Ascending aorta (tissue), 2 donors: ENCODE measurements around the gene CXCR5. TPM values are rescaled to one million over a fixed set of nuclear protein-coding genes. Genes with fewer than 3 reads are reported as not detected.

Experiments
- DNase-seq, 2 donors: peaks; one replicate each; pipeline ENCODE4 v3.0.0-alpha.2; 2019; ENCODE audit warnings: low spot score in 2 of 2
- H3K27ac ChIP-seq, 2 donors: fragments of 200-600 bp; sonication (generic); one replicate each; pipeline ENCODE4 v1.5.1; 2016 to 2017; ENCODE audit warnings: mild to moderate bottlenecking in 1 of 2
- H3K27me3 ChIP-seq: fragments of 200-600 bp; sonication (generic); one replicate; pipeline ENCODE4 v1.5.1; 2017
- H3K36me3 ChIP-seq, 2 donors: fragments of 200-600 bp; sonication (generic); one replicate each; pipeline ENCODE4 v1.5.1; 2016
- H3K4me1 ChIP-seq, 2 donors: fragments of 200-600 bp; sonication (generic); one replicate each; pipeline ENCODE4 v1.5.1; 2016 to 2017; ENCODE audit warnings: mild to moderate bottlenecking in 1 of 2
- H3K4me3 ChIP-seq, 2 donors: fragments of 200-600 bp; sonication (generic); one replicate each; pipeline ENCODE4 v1.5.1; 2016 to 2017; ENCODE audit warnings: mild to moderate bottlenecking in 1 of 2
- H3K9me3 ChIP-seq, 2 donors: fragments of 200-600 bp; sonication (generic); one replicate each; pipeline ENCODE4 v1.5.1; 2016
- intact Hi-C: fragments of 100-400 bp; cut with DNase I; formaldehyde crosslinking; loops from one replicate; pipeline ENCODE4 v1.15.1; 2023
- total RNA-seq: library from RNA; depleted of rRNA; stranded (reverse); fragments of >200 nt; gene quantifications from one replicate; pipeline ENCODE4 v1.1.0, GENCODE V29; 2016
- TF ChIP-seq, protein P1 (sequence below), 3 experiments: fragments of 200-600 bp in 2 of 3; fragments of 450-650 bp in 1 of 3; sonication (generic) in 2 of 3; IDR thresholded peaks; one replicate each; pipeline ENCODE4 v1.5.1; 2016 to 2019; ENCODE audit warnings: antibody characterized with exemption in 3 of 3, mild to moderate bottlenecking in 1 of 3, moderate library complexity in 1 of 3

The CXCR5 gene, protein sequence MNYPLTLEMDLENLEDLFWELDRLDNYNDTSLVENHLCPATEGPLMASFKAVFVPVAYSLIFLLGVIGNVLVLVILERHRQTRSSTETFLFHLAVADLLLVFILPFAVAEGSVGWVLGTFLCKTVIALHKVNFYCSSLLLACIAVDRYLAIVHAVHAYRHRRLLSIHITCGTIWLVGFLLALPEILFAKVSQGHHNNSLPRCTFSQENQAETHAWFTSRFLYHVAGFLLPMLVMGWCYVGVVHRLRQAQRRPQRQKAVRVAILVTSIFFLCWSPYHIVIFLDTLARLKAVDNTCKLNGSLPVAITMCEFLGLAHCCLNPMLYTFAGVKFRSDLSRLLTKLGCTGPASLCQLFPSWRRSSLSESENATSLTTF
- not detected for total RNA-seq

DNA sequence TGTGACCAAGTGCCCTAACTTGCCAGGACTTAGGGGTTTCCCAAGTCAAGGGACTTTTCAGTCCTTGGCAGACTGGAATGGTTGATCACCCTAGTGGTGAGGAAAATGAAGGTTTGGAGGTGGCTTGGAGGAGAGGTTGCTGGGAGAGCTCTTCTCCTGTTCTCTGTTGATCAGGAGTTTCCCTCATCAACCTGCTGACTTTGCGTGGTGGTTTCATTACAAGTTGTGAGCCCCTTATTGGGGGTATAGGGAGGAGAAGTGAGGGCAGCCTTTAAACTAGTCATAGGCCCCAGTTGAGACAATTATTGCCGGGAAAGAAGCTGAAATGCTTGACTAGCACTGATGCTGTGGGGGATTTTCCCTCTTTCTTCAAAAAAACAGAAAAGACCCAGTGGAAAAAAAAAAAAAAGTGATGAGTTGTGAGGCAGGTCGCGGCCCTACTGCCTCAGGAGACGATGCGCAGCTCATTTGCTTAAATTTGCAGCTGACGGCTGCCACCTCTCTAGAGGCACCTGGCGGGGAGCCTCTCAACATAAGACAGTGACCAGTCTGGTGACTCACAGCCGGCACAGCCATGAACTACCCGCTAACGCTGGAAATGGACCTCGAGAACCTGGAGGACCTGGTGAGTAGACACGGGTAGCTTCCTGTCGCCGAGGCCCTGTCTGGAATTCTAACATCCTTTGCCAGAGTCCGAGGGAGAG is at the start of gene CXCR5:
TSS of gene CXCR5 (plus strand) at position 525 of the 704 bp plus-strand sequence. CDS start at position 575, 50 bp downstream.
- H3K4me3 ChIP-seq, result no peak within 1 kb of the TSS
- no peaks in the 10 kb centered on the region for H3K36me3 ChIP-seq
- no peak for DNase-seq
- TF ChIP-seq, protein P1, sequence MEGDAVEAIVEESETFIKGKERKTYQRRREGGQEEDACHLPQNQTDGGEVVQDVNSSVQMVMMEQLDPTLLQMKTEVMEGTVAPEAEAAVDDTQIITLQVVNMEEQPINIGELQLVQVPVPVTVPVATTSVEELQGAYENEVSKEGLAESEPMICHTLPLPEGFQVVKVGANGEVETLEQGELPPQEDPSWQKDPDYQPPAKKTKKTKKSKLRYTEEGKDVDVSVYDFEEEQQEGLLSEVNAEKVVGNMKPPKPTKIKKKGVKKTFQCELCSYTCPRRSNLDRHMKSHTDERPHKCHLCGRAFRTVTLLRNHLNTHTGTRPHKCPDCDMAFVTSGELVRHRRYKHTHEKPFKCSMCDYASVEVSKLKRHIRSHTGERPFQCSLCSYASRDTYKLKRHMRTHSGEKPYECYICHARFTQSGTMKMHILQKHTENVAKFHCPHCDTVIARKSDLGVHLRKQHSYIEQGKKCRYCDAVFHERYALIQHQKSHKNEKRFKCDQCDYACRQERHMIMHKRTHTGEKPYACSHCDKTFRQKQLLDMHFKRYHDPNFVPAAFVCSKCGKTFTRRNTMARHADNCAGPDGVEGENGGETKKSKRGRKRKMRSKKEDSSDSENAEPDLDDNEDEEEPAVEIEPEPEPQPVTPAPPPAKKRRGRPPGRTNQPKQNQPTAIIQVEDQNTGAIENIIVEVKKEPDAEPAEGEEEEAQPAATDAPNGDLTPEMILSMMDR (IDR thresholded peaks at IDR 0.05), result peak in 1 of 3 experiments; percentile 10
- no peaks in the 10 kb centered on the region for H3K27me3 ChIP-seq
- peaks cover 6 to 28% of the 10 kb centered on the region in 2 donors for H3K4me1 ChIP-seq
- H3K27ac ChIP-seq, result peak within 1 kb of the TSS; percentile 95 to 96
- intact Hi-C loops, result no loop called here
- no peaks in the 10 kb centered on the region for H3K9me3 ChIP-seq

DNA sequence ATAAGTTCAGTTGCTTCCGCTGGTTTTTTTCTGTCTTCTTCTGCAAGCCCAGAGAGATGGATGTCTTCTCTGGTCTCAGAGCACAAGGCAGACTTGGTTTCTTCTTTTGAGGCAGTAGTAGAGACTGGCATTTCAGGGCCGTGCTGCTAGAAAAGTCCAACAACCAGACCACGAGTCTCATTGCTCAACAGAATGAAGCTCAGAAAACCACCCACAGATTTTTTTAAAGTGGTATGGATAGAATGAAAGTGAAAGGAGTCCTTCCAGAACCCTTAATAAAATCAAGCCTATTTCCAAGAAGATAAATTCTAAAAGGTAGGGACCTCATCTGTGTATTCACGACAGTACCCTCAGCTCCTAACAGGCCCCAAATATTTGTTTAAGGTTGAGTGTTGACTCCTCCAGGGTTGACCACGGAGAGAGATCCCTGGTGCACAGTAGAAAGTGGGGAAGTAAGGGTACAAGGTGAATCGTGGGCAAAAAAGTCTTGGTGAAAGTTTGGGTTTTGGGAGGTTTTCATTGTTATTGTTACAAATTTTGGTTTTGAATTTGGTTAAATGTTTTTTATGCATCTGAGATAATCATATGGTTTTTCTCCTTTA is 49.2 kb upstream of the CXCR5 start:
- DNase-seq, result no peak
- H3K9me3 ChIP-seq, result no peaks in the 10 kb centered on the region
- intact Hi-C loops, result loop anchor here (5.0 kb wide), 1 partner anchor 43 kb away; no protein-coding TSS in a partner anchor
- no peaks in the 10 kb centered on the region for H3K4me1 ChIP-seq
- no peak overlapping the region for H3K4me3 ChIP-seq
- TF ChIP-seq, protein P1 (IDR thresholded peaks at IDR 0.05), result no peak
- no peaks in the 10 kb centered on the region for H3K27me3 ChIP-seq
- no peak overlapping the region for H3K27ac ChIP-seq
- H3K36me3 ChIP-seq, result no peaks in the 10 kb centered on the region

DNA sequence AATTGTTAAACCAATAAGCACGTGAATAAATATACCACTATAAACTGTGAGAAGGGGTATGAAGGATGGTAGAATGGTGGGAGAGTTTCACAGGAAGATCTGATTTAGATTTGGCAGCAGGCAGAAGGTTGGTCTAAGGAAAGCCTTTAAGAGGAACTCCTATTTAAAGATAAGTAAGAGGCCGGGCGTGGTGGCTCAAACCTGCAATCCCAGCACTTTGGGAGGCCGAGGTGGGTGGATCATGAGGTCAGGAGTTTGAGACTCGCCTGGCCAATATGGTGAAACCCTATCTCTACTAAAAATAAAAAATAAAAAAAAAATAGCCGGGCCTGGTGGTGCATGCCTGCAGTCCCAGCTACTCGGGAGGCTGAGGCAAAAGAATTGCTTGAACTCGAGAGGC is 45.8 kb upstream of the CXCR5 start:
- intact Hi-C loops, result no loop called here
- TF ChIP-seq, protein P1 (IDR thresholded peaks at IDR 0.05), result no peak

DNA sequence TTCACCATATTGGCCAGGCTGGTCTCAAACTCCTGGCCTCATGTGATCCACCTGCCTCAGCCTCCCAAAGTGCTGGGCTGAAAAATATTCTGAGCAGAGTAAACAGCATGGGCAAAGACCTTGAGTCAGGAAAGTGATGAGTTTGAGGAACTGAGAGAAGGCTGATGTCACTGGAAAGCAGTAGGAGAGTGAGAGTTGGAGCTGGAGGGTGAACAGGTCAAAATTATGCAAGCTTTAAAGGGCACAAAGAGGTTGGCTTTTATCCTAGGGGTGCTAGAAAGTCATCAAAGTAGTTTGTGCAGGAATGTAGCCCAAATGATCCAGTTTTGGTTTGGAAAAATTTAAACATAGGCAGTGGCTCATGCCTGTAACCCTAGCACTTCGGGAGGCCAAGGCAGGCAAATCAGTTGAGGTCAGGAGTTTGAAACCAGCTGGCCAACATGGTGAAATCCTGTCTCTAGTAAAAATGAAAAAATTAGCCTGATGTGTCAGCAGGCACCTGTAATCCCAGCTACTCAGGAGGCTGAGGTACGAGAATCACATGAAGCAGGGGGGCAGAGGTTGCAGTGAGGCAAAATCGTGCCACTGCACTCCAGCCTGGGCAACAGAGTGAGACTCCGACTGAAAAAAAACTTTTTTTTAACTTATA is 44.7 kb upstream of the CXCR5 start:
- TF ChIP-seq, protein P1 (IDR thresholded peaks at IDR 0.05), result no peak
- Histone ChIP-seq H3K9me3 (no peaks in the 10 kb centered on the region), H3K4me3 (no peak overlapping the region), H3K36me3 (no peaks in the 10 kb centered on the region), H3K4me1 (peaks cover 0 to 3% of the 10 kb centered on the region in 2 donors), H3K27me3 (no peaks in the 10 kb centered on the region), H3K27ac (no peak overlapping the region)
- intact Hi-C loops, result no loop called here
- DNase-seq, result no peak

More for the DNA sequence above, 45.8 kb upstream of the CXCR5 start:
- no peaks in the 10 kb centered on the region for H3K9me3 ChIP-seq
- H3K27ac ChIP-seq, result no peak overlapping the region
- no peak for DNase-seq
- no peaks in the 10 kb centered on the region for H3K36me3 ChIP-seq
- no peak overlapping the region for H3K4me3 ChIP-seq
- peaks cover 0 to 3% of the 10 kb centered on the region in 2 donors for H3K4me1 ChIP-seq
- no peaks in the 10 kb centered on the region for H3K27me3 ChIP-seq

DNA sequence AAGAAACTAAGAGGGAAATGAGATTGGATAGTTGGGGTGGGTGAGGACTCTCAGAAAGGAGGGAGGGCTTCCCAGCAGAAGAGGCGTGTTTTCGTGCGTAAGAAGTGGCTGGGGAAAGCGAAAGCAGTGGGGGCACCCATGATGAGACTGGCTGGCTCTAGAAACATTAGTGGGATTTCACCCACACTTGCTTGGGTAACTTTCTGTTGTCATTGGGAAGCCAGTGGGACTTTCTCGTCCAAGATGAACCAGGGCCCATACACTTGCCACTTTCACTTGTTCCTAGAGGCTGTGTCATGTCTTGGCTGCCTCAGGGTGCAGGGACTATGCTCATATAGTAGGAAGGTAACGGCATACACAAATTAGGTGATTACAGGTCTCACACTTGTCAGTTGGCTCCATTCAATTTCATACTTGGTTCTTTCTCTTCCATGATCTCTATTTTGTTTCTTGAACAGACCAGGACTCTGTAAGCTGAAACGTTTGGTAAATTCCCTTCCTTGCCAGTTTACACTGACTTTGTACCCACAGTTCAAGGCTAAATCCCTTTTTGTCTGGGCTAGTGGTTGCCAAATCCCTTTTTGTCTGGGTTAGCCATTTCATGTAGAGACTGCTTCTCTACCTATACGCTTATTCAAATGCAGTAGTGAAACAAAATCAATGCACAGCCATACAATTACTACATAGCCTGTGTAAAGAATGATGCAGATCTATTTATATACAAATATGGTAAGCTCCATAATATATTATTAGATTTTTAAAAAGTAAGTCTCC is 42.0 kb upstream of the CXCR5 start:
- TF ChIP-seq, protein P1 (IDR thresholded peaks at IDR 0.05), result no peak
- DNase-seq, result no peak
- Histone ChIP-seq H3K27me3 (no peaks in the 10 kb centered on the region), H3K4me1 (peaks cover 0 to 3% of the 10 kb centered on the region in 2 donors), H3K36me3 (no peaks in the 10 kb centered on the region), H3K4me3 (no peak overlapping the region), H3K9me3 (no peaks in the 10 kb centered on the region), H3K27ac (peak overlapping the region in 1 of 2 donors; percentile 45)
- intact Hi-C loops, result loop anchor here (2.0 kb wide), 1 partner anchor 21 kb away; no protein-coding TSS in a partner anchor
